Neural cell (in vitro differentiated cells): ENCODE measurements around the gene RBM34. TPM values are rescaled to one million over a fixed set of nuclear protein-coding genes. Genes with fewer than 3 reads are reported as not detected.

Experiments used
- H2AFZ ChIP-seq: fragments of 200-600, 300-800 bp; sonication (generic), shearing (Covaris generic); 2 replicates; pipeline ENCODE4 v1.6.0; 2014; ENCODE audit warnings: low read depth, mild to moderate bottlenecking, antibody characterized with exemption, low read length, moderate library complexity
- H3F3A ChIP-seq: fragments of 200-600 bp; shearing (Covaris generic); 2 replicates; pipeline ENCODE4 v1.6.1; 2016; ENCODE audit warnings: mild to moderate bottlenecking, moderate library complexity, mixed read lengths, antibody characterized with exemption, low read length; ENCODE audit not compliant: insufficient read depth, poor library complexity, severe bottlenecking
- H3K27ac ChIP-seq: fragments of 200-600, 300-800 bp; sonication (generic), shearing (Covaris generic); 2 replicates; pipeline ENCODE4 v1.5.1; 2014; ENCODE audit warnings: mild to moderate bottlenecking, low read length, moderate library complexity
- H3K27me3 ChIP-seq: fragments of 300-800, 200-600 bp; sonication (generic), shearing (Covaris generic); 2 replicates; pipeline ENCODE4 v1.6.0; 2014; ENCODE audit warnings: mild to moderate bottlenecking, low read depth, low read length, moderate library complexity; ENCODE audit not compliant: insufficient read depth
- H3K36me3 ChIP-seq: fragments of 300-800, 200-600 bp; sonication (generic), shearing (Covaris generic); 2 replicates; pipeline ENCODE4 v1.5.1; 2014; ENCODE audit warnings: mild to moderate bottlenecking, antibody characterized with exemption, low read length, moderate library complexity; ENCODE audit not compliant: insufficient read depth
- H3K4me2 ChIP-seq: fragments of 300-800, 200-600 bp; sonication (generic), shearing (Covaris generic); 2 replicates; pipeline ENCODE4 v1.6.0; 2014; ENCODE audit warnings: mild to moderate bottlenecking, low read length
- H3K4me3 ChIP-seq: fragments of 300-800, 200-600 bp; sonication (generic), shearing (Covaris generic); 2 replicates; pipeline ENCODE4 v1.5.1; 2014; ENCODE audit warnings: mild to moderate bottlenecking, low read length, moderate library complexity
- H3K79me2 ChIP-seq: fragments of 200-600 bp; shearing (Covaris generic); replicated peaks from 2 replicates; pipeline ENCODE4 v1.6.0; 2014; ENCODE audit warnings: mild to moderate bottlenecking, low read length, moderate library complexity; ENCODE audit not compliant: insufficient read depth
- H3K9ac ChIP-seq: fragments of 300-800, 200-600 bp; sonication (generic), shearing (Covaris generic); 2 replicates; pipeline ENCODE4 v1.6.1; 2016; ENCODE audit warnings: mild to moderate bottlenecking, low read length, mixed read lengths
- H3K9me2 ChIP-seq: fragments of 200-600 bp; shearing (Covaris generic); 2 replicates; pipeline ENCODE4 v1.6.1; 2016; ENCODE audit warnings: mild to moderate bottlenecking, low read length, mixed read lengths; ENCODE audit not compliant: insufficient read depth
- H3K9me3 ChIP-seq: fragments of 200-600, 300-800 bp; sonication (generic), shearing (Covaris generic); 2 replicates; pipeline ENCODE4 v1.6.1; 2016; ENCODE audit warnings: mild to moderate bottlenecking, mixed run types, low read length, moderate library complexity, mixed read lengths
- H4K20me1 ChIP-seq: fragments of 200-600 bp; shearing (Covaris generic); 2 replicates; pipeline ENCODE4 v1.6.1; 2016; ENCODE audit warnings: mild to moderate bottlenecking, mixed run types; ENCODE audit not compliant: insufficient read depth
- EP300 ChIP-seq: fragments of 450-650 bp; conservative IDR thresholded peaks from 2 replicates; pipeline ENCODE4 v1.6.1; 2014; ENCODE audit warnings: antibody characterized with exemption, mild to moderate bottlenecking, moderate library complexity; ENCODE audit not compliant: poor library complexity, severe bottlenecking
- EZH2 ChIP-seq: fragments of 200-600, 300-800 bp; shearing (Covaris generic), sonication (generic); IDR thresholded peaks from 2 replicates; pipeline ENCODE4 v1.6.1; 2014; ENCODE audit warnings: antibody characterized with exemption, low read length, borderline replicate concordance, mild to moderate bottlenecking; ENCODE audit not compliant: insufficient read depth, poor library complexity, severe bottlenecking
- MXI1 ChIP-seq: fragments of 450-650 bp; conservative IDR thresholded peaks from 2 replicates; pipeline ENCODE4 v1.6.1; 2014; ENCODE audit warnings: antibody characterized with exemption, mild to moderate bottlenecking; ENCODE audit not compliant: poor library complexity, severe bottlenecking
- POLR2AphosphoS5 ChIP-seq: IDR thresholded peaks from 2 replicates; pipeline ENCODE4 v1.6.1; 2012
- RAD21 ChIP-seq: fragments of 450-650 bp; conservative IDR thresholded peaks from 2 replicates; pipeline ENCODE4 v1.6.1; 2014; ENCODE audit warnings: antibody characterized with exemption, mild to moderate bottlenecking, moderate library complexity
- SMC3 ChIP-seq: fragments of 450-650 bp; conservative IDR thresholded peaks from 2 replicates; pipeline ENCODE4 v1.6.1; 2014; ENCODE audit warnings: antibody characterized with exemption, mild to moderate bottlenecking, moderate library complexity; ENCODE audit not compliant: poor library complexity
- TAF1 ChIP-seq: IDR thresholded peaks from 2 replicates; pipeline ENCODE4 v1.6.1; 2012; ENCODE audit warnings: low read depth
- polyA plus RNA-seq: library from polyadenylated mRNA; depleted of rRNA; stranded (reverse); fragments of >200 nt; gene quantifications from 2 replicates; pipeline ENCODE4 v1.2.3, GENCODE V29; 2014
- TF ChIP-seq, protein P1 (sequence below): IDR thresholded peaks from 2 replicates; pipeline ENCODE4 v1.6.1; 2012; ENCODE audit warnings: borderline replicate concordance
- TF ChIP-seq, protein P2 (sequence below): fragments of 450-650 bp; IDR thresholded peaks from 2 replicates; pipeline ENCODE4 v1.5.1; 2014; ENCODE audit warnings: antibody characterized with exemption, mild to moderate bottlenecking, moderate library complexity; ENCODE audit not compliant: poor library complexity, severe bottlenecking

Gene RBM34
- polyA plus RNA-seq, 1 donor from 2014 or later, result 128 TPM

DNA sequence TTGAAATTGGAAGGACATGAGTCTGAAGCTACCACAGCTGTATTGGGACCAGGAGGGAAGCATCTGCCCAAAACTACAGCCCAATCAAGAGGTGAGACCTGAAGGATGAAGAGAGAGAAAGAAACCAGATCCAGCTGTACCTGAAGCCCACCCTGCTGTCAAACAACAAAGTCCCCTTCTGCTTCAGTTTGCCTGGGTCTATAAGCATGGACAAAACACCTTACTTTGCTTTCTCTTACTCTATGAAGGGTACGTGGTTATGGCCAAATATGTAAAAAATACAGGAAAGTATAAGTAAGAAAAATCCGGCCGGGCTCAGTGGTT, 58.8 kb downstream of the RBM34 start:
- no peaks in the 10 kb centered on the region for H4K20me1 ChIP-seq
- H3K27ac ChIP-seq, result no peak overlapping the region
- H3K4me3 ChIP-seq, result no peak overlapping the region
- peaks cover 2% of the 10 kb centered on the region for H3F3A ChIP-seq
- H3K27me3 ChIP-seq, result no peaks in the 10 kb centered on the region
- TF ChIP-seq POLR2AphosphoS5 (no peak), MXI1 (no peak), EZH2 (no peak), RAD21 (no peak), TAF1 (no peak), SMC3 (no peak), EP300 (no peak)
- TF ChIP-seq, protein P1, sequence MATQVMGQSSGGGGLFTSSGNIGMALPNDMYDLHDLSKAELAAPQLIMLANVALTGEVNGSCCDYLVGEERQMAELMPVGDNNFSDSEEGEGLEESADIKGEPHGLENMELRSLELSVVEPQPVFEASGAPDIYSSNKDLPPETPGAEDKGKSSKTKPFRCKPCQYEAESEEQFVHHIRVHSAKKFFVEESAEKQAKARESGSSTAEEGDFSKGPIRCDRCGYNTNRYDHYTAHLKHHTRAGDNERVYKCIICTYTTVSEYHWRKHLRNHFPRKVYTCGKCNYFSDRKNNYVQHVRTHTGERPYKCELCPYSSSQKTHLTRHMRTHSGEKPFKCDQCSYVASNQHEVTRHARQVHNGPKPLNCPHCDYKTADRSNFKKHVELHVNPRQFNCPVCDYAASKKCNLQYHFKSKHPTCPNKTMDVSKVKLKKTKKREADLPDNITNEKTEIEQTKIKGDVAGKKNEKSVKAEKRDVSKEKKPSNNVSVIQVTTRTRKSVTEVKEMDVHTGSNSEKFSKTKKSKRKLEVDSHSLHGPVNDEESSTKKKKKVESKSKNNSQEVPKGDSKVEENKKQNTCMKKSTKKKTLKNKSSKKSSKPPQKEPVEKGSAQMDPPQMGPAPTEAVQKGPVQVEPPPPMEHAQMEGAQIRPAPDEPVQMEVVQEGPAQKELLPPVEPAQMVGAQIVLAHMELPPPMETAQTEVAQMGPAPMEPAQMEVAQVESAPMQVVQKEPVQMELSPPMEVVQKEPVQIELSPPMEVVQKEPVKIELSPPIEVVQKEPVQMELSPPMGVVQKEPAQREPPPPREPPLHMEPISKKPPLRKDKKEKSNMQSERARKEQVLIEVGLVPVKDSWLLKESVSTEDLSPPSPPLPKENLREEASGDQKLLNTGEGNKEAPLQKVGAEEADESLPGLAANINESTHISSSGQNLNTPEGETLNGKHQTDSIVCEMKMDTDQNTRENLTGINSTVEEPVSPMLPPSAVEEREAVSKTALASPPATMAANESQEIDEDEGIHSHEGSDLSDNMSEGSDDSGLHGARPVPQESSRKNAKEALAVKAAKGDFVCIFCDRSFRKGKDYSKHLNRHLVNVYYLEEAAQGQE, result no peak
- TF ChIP-seq, protein P2, sequence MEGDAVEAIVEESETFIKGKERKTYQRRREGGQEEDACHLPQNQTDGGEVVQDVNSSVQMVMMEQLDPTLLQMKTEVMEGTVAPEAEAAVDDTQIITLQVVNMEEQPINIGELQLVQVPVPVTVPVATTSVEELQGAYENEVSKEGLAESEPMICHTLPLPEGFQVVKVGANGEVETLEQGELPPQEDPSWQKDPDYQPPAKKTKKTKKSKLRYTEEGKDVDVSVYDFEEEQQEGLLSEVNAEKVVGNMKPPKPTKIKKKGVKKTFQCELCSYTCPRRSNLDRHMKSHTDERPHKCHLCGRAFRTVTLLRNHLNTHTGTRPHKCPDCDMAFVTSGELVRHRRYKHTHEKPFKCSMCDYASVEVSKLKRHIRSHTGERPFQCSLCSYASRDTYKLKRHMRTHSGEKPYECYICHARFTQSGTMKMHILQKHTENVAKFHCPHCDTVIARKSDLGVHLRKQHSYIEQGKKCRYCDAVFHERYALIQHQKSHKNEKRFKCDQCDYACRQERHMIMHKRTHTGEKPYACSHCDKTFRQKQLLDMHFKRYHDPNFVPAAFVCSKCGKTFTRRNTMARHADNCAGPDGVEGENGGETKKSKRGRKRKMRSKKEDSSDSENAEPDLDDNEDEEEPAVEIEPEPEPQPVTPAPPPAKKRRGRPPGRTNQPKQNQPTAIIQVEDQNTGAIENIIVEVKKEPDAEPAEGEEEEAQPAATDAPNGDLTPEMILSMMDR, result no peak
- H3K9me2 ChIP-seq, result no peaks in the 10 kb centered on the region
- no peak overlapping the region for H3K4me2 ChIP-seq
- no peak overlapping the region for H2AFZ ChIP-seq
- H3K9me3 ChIP-seq, result no peaks in the 10 kb centered on the region
- H3K36me3 ChIP-seq, result no peaks in the 10 kb centered on the region
- H3K79me2 ChIP-seq, result no peaks in the 10 kb centered on the region
- no peak overlapping the region for H3K9ac ChIP-seq

DNA sequence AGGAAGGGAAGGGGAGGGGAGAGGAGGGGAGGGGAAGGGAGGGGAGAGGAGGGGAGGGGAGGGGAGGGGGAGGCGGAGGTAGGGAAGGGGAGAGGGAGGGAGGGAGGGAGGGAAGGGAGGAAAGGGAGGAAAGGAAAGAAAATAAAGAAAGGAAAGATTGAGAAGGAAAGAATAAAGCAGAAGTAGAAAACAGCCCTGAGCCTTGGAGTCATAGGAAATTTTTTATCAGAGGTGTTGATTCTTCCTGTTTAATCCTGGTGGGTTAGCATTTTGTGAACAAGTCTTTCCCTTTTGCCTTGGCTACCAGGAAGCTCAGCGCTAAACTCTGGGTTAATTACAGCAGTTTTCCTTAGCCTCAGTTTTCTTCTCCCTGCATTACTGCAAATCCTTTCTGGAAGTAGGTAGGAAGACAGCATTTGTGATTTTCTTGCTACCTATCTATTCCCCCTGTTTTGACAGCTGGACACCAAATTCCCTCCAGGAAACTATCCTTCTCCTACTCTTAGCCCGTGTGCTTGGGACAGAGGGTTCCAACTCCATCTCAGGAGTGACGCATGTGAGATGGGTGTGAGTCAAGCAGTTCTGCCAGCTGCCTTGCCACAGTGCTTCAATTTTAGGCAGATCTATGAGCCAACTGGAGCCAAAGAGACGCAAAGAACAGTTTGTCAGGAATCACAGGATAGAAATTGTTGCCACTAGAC, 59.3 kb downstream of the RBM34 start:
- Histone ChIP-seq H3K4me3 (no peak overlapping the region), H4K20me1 (no peaks in the 10 kb centered on the region), H3F3A (peaks cover 2% of the 10 kb centered on the region), H3K79me2 (no peaks in the 10 kb centered on the region), H3K27me3 (no peaks in the 10 kb centered on the region), H3K36me3 (no peaks in the 10 kb centered on the region), H3K27ac (no peak overlapping the region), H2AFZ (no peak overlapping the region), H3K4me2 (no peak overlapping the region), H3K9me2 (no peaks in the 10 kb centered on the region), H3K9me3 (no peaks in the 10 kb centered on the region), H3K9ac (no peak overlapping the region)
- TF ChIP-seq, protein P1, result no peak
- TF ChIP-seq, protein P2, result no peak
- TF ChIP-seq POLR2AphosphoS5 (no peak), EP300 (no peak), SMC3 (no peak), RAD21 (no peak), EZH2 (no peak), MXI1 (no peak), TAF1 (no peak)
